HG02943 (cell line): Measurements from ENCODE around the gene ABCE1.

Experiments
- ATAC-seq: cut with Tn5 transposase; IDR thresholded peaks from one replicate; pipeline ENCODE4 v1.9.1; 2021; ENCODE audit warnings: mild to moderate bottlenecking, low read depth, moderate library complexity; ENCODE audit not compliant: unreplicated experiment

The ABCE1 gene

DNA sequence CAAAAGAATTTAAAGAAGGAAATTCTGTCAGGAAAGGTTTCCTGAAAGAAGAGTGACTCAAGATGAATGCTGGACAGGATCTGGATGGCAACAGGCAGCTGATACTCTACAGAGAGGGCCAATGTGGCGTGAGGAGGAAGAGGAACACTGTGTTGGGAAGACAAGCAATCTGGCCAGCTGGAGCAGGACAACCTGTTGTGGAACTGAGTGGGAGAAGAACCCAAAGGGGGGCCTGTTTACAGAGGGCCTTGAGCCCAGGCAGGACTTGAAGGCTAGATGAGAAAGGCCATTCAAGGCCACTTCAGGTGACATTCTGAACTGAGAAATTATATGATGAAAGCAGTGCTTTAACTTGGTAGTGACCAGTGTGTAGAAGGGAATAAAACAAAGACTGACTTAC, 73.8 kb downstream of the ABCE1 start:
- no peak for ATAC-seq

DNA sequence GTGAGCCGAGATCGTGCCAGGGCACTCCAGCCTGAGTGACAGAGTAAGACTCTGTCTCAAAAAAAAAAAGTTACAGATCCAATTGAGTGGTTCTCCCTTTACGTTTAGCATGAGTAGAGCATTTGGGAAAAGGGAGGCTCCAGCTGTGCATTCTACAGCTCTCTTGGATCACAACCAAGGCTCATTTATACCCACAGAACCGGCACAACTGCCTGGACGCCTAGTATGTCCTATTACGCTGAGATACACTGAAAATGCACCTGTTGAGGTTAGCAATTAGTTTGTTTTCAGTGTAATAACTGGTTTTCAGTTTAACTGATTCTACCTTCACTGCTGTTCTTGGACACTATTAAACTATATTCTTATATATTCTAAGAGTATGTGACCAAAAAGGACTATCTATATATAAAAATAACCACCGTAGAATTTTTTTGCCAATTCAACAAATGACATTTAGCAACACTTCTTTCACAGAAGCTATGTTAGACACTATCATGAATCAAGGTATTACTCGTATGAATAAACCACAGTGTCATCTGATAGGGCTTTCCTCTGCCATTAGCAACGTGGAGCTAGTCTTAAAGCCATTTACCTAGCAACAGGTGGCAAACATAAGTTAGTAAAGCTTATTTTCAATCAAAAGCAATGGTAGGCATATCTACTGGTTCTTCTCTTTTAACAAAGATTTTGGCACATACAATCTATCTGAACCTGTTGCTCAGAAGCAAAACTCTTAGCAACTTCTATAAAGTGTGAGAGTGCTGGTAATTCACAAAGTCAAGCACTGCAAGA, 78.7 kb downstream of the ABCE1 start:
- no peak for ATAC-seq

DNA sequence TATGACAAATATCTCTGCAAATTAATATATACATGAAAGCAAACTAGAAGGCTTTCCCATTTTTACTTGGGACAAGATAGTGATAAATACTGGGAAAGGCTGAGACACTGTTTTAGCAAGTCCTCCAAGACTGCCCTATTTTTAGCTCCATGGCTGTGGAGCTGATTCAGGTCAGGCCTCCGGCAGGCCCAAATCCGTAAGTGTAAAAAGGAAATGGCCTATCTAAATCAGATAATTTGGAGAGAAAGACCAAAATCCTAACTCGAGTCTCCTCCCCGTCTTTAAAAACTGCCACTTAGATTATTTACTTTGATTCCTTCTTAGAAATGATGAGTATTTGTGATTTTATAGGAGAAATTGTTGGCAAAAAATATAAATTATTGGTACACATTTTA, 79.4 kb downstream of the ABCE1 start:
- no peak for ATAC-seq

DNA sequence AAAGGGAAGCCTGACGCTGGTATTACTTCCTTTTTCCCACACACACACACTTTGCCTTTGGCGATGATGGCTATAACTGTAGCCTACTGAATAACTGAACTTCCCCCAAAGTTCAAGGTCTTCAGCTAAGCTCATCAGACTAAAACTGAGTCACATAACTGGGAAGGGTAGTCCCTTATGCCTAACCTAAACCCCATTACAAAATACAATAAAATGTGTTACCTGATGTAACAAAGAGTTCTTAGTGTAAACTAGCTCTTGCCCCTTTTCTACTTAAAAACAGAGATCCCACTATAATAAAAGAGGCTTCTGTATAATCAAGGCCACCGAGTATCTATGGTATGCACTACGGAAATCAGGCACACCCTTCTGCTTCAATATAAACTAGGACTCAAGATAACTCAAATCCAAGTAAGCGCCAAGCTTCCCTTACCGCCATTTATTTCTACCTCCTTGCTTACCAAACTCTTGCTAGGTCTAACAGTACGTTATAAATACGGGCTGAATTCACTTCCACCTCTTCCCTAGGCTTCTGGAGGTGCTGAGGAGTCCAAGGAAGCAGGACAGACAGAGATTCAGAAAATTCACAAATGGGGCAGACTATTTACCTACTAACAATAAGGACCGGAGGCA, 79.9 kb downstream of the ABCE1 start:
- no peak for ATAC-seq

DNA sequence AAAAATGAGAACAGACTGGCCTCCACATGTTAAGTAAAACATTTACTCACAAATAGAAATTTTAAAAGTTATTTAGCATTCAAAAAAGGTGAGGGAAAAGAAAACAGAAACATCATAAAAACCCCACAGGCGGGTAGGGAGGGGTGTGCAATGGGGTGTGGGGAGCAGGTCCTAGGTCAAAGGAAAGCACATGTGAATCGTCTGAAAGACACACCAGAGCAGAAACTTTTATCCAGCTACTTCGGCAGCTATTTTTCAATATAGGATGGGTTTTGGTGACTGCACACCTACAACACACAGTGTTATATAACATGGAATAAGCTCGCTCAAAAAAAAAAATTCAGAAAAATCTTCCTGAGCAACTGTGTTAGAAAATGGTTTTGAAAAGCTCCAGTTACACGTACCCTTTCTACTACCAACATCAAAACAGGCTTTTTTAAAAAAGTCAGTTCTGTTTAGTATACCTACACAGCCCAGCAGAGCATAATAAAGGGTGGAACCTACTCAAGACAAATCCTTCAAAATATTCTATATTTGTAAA, 80.7 kb downstream of the ABCE1 start:
- no peak for ATAC-seq
